Measurements from ENCODE around the gene FN3KRP. TPM values are rescaled to one million over a fixed set of nuclear protein-coding genes. Genes with fewer than 3 reads are reported as not detected.

Gene FN3KRP
- total and polyA plus RNA-seq, 10 of the 15 experiments (the other 5 are each of a cell fraction or from before 2014, with no cell fraction given) = 1.8 to 50.5 (median 26.5) TPM

GRCh38 chr17:82750241-82750908 lies 33.9 kb downstream of the FN3KRP start:
- no peak overlapping the region for H3K4me2 ChIP-seq (ENCODE audit: control insufficient read depth, insufficient read depth)
- ChIA-PET RAD21 (ENCODE audit: unreplicated experiment) (no interaction called here), CTCF (no interaction called here), POLR2A (interaction anchor here (0.6 kb wide), 1 partner anchor 10 kb away, joined by 5 read pairs; no protein-coding TSS in a partner anchor), SMC1A (ENCODE audit: uncharacterized antibody, unreplicated experiment) (no interaction called here)
- no peak for ATAC-seq
- no peaks in the 10 kb centered on the region for H3K27me3 ChIP-seq (replicated peaks in 1 of 2; ENCODE audit: control insufficient read depth in 2 of 2, insufficient read depth in 2 of 2, low read length in 1 of 2)
- H3K79me2 ChIP-seq (ENCODE audit: control insufficient read depth, insufficient read depth, low read length) = peaks cover 16% of the 10 kb centered on the region
- no peaks in the 10 kb centered on the region for H4K20me1 ChIP-seq (ENCODE audit: control insufficient read depth, insufficient read depth)
- no peaks in the 10 kb centered on the region; the same call in 2 of the 3 replicates for H3K9me3 ChIP-seq (replicated peaks; ENCODE audit: control insufficient read depth, insufficient read depth, low read length)
- intact Hi-C loops (cut with micrococcal nuclease; ENCODE audit: unreplicated experiment) (loop anchor here (10.0 kb wide), 1 partner anchor 106 kb away; the partner anchor contains the start of gene WDR45B), in situ Hi-C loops (cut with MboI) (no loop called here)
- no peaks in the 10 kb centered on the region for H3K36me3 ChIP-seq (ENCODE audit: control insufficient read depth in 2 of 2, insufficient read depth in 2 of 2, low read length in 1 of 2)
- no peak overlapping the region for H3K4me3 ChIP-seq
- H3K27ac ChIP-seq (ENCODE audit: control insufficient read depth, insufficient read depth) = no peak overlapping the region
- no peak overlapping the region for H2AFZ ChIP-seq (ENCODE audit: control insufficient read depth, low read depth, low read length)
- 0 out of 2 replicates have a peak, but pooled peaks cover 2% of the 10 kb centered on the region for H3K4me1 ChIP-seq (ENCODE audit: control insufficient read depth, insufficient read depth, low read length)
- BruUV-seq (replicated peaks) = no TSS peak
- TF ChIP-seq IRF5 (IDR thresholded peaks at IDR 0.05; ENCODE audit: borderline replicate concordance) (no peak), RELA (IDR thresholded peaks at IDR 0.05; ENCODE audit: borderline replicate concordance, partially characterized antibody) (no peak), USF1 (IDR thresholded peaks at IDR 0.05; ENCODE audit: borderline replicate concordance, extremely low read length, insufficient read depth, low read depth, low read length) (no peak), CREB1 (IDR thresholded peaks at IDR 0.05; ENCODE audit: low read depth) (no peak), KDM1A (IDR thresholded peaks at IDR 0.05; ENCODE audit: borderline replicate concordance) (no peak), SUZ12 (IDR thresholded peaks at IDR 0.05; ENCODE audit: unreplicated experiment) (no peak), RBBP5 (conservative IDR thresholded peaks at IDR 0.05) (no peak)
- no peak for DNase-seq (ENCODE audit: low read depth, low spot score)
- WGBS (ENCODE audit: insufficient coverage, insufficient replicate concordance, low lambda C conversion rate, missing lambda C conversion rate) = 89% methylated on average over 19 of the region's 40 CpGs
- H3K9ac ChIP-seq (ENCODE audit: control insufficient read depth, insufficient read depth, low read length) = no peak overlapping the region
- no peak for FAIRE-seq

All from GM12878 (cell line).